Trophoblast cell (in vitro differentiated cells and primary cell): ENCODE measurements around the gene BMERB1.

Experiments used
- DNase-seq, 2 donors: peaks; one replicate each; pipeline ENCODE4 v3.0.0-alpha.2; 2016
- H2AFZ ChIP-seq: 2 replicates; pipeline ENCODE4 v1.6.1; 2013; ENCODE audit warnings: low read length, moderate library complexity, mild to moderate bottlenecking; ENCODE audit not compliant: insufficient read depth, poor library complexity
- H2AK5ac ChIP-seq: 2 replicates; pipeline ENCODE4 v1.6.1; 2013; ENCODE audit warnings: mild to moderate bottlenecking, low read length
- H2BK120ac ChIP-seq: 2 replicates; pipeline ENCODE4 v1.6.1; 2013; ENCODE audit warnings: low read length, mild to moderate bottlenecking, moderate library complexity; ENCODE audit not compliant: insufficient read depth, poor library complexity
- H2BK12ac ChIP-seq: 2 replicates; pipeline ENCODE4 v1.6.1; 2013; ENCODE audit warnings: mild to moderate bottlenecking, low read length, moderate library complexity
- H2BK5ac ChIP-seq: 2 replicates; pipeline ENCODE4 v1.6.1; 2013; ENCODE audit warnings: low read length, low read depth, moderate library complexity, mild to moderate bottlenecking; ENCODE audit not compliant: poor library complexity
- H3K14ac ChIP-seq: 2 replicates; pipeline ENCODE4 v1.6.1; 2013; ENCODE audit warnings: mild to moderate bottlenecking, low read length
- H3K18ac ChIP-seq: 2 replicates; pipeline ENCODE4 v1.6.1; 2013; ENCODE audit warnings: mild to moderate bottlenecking, low read length
- H3K23ac ChIP-seq: 2 replicates; pipeline ENCODE4 v1.6.1; 2013; ENCODE audit warnings: low read length
- H3K27ac ChIP-seq: 2 replicates; pipeline ENCODE4 v1.5.1; 2013; ENCODE audit warnings: low read depth, mild to moderate bottlenecking, inconsistent platforms, low read length, moderate library complexity
- H3K27me3 ChIP-seq: 2 replicates; pipeline ENCODE4 v1.6.1; 2013; ENCODE audit warnings: inconsistent platforms, mild to moderate bottlenecking, low read length, moderate library complexity; ENCODE audit not compliant: insufficient read depth
- H3K36me3 ChIP-seq, 2 experiments: 1 replicate in 1 of 2; 2 replicates in 1 of 2; pipeline ENCODE4 v1.6.1; 2013; ENCODE audit warnings: low read length in 2 of 2, mild to moderate bottlenecking in 2 of 2, moderate library complexity in 1 of 2; ENCODE audit not compliant: insufficient read depth in 2 of 2, control insufficient read depth in 1 of 2
- H3K4ac ChIP-seq: 2 replicates; pipeline ENCODE4 v1.6.1; 2013; ENCODE audit warnings: low read depth, mild to moderate bottlenecking, low read length, moderate library complexity
- H3K4me1 ChIP-seq, 2 experiments: 1 replicate in 1 of 2; 2 replicates in 1 of 2; pipeline ENCODE4 v1.6.1; 2013; ENCODE audit warnings: low read length in 2 of 2, mild to moderate bottlenecking in 2 of 2, moderate library complexity in 1 of 2; ENCODE audit not compliant: insufficient read depth in 2 of 2, control insufficient read depth in 1 of 2
- H3K4me2 ChIP-seq: 2 replicates; pipeline ENCODE4 v1.6.1; 2013; ENCODE audit warnings: inconsistent platforms, mild to moderate bottlenecking, low read length, moderate library complexity
- H3K4me3 ChIP-seq: 2 replicates; pipeline ENCODE4 v1.5.1; 2013; ENCODE audit warnings: mild to moderate bottlenecking, low read depth, low read length, inconsistent platforms
- H3K79me1 ChIP-seq: one replicate; pipeline ENCODE4 v1.6.1; 2013; ENCODE audit warnings: low read length
- H3K79me2 ChIP-seq: 2 replicates; pipeline ENCODE4 v1.6.1; 2013; ENCODE audit warnings: low read length, mild to moderate bottlenecking; ENCODE audit not compliant: control insufficient read depth, insufficient read depth, poor library complexity
- H3K9ac ChIP-seq: 2 replicates; pipeline ENCODE4 v1.6.1; 2013; ENCODE audit warnings: mild to moderate bottlenecking, low read length
- H3K9me3 ChIP-seq: 2 replicates; pipeline ENCODE4 v1.6.1; 2013; ENCODE audit warnings: low read depth, mild to moderate bottlenecking, control low read depth, inconsistent platforms, low read length; ENCODE audit not compliant: insufficient read depth
- H4K12ac ChIP-seq: 2 replicates; pipeline ENCODE4 v1.6.1; 2013; ENCODE audit warnings: low read depth, mild to moderate bottlenecking, low read length, moderate library complexity
- H4K8ac ChIP-seq: 2 replicates; pipeline ENCODE4 v1.6.1; 2013; ENCODE audit warnings: low read depth, mild to moderate bottlenecking, low read length, moderate library complexity
- H4K91ac ChIP-seq: one replicate; pipeline ENCODE4 v1.6.1; 2013; ENCODE audit warnings: low read depth, mild to moderate bottlenecking, low read length, moderate library complexity
- WGBS: extraction: QIAGEN DNeasy Blood & Tissue Kit; methylation state at CpG from one replicate; pipeline ENCODE4 v1.1.7; 2013; ENCODE audit warnings: missing lambda C conversion rate; ENCODE audit not compliant: insufficient read length, insufficient coverage; ENCODE audit errors: extremely low coverage; 5-methylcytosine and 5-hydroxymethylcytosine counted together

Gene BMERB1

GRCh38 chr16:15457400-15457799 lies 23.0 kb downstream of the BMERB1 start:
- H3K36me3 ChIP-seq: no peaks in the 10 kb centered on the region
- WGBS: no CpG with 5 or more reads among the region's 3 CpGs
- H3K9me3 ChIP-seq: no peaks in the 10 kb centered on the region
- no peak overlapping the region for H3K18ac ChIP-seq
- H4K12ac ChIP-seq: no peak overlapping the region
- no peak overlapping the region for H3K27ac ChIP-seq
- H3K14ac ChIP-seq: no peak overlapping the region
- no peak overlapping the region for H3K23ac ChIP-seq
- no peak overlapping the region for H4K8ac ChIP-seq
- no peak overlapping the region for H2BK120ac ChIP-seq
- no peak overlapping the region for H2AFZ ChIP-seq
- H3K4me3 ChIP-seq: no peak overlapping the region
- no peaks in the 10 kb centered on the region for H3K4me1 ChIP-seq
- H4K91ac ChIP-seq: no peak overlapping the region
- no peaks in the 10 kb centered on the region for H3K79me2 ChIP-seq
- DNase-seq: no peak
- H3K4me2 ChIP-seq: no peak overlapping the region
- no peaks in the 10 kb centered on the region for H3K79me1 ChIP-seq
- no peak overlapping the region for H3K4ac ChIP-seq
- no peak overlapping the region for H2AK5ac ChIP-seq
- no peak overlapping the region for H2BK5ac ChIP-seq
- no peak overlapping the region for H2BK12ac ChIP-seq
- no peaks in the 10 kb centered on the region for H3K27me3 ChIP-seq
- no peak overlapping the region for H3K9ac ChIP-seq

- no peak overlapping the region for H4K8ac ChIP-seq
- H4K12ac ChIP-seq: no peak overlapping the region
- H3K4me1 ChIP-seq: no peaks in the 10 kb centered on the region
- H3K9ac ChIP-seq: no peak overlapping the region
- H3K27ac ChIP-seq: no peak overlapping the region
- no peak overlapping the region for H3K4me2 ChIP-seq
- no peak overlapping the region for H3K14ac ChIP-seq
- H3K79me2 ChIP-seq: no peaks in the 10 kb centered on the region
- H2BK5ac ChIP-seq: no peak overlapping the region
- no peak overlapping the region for H4K91ac ChIP-seq
- H3K18ac ChIP-seq: no peak overlapping the region
- no peak overlapping the region for H2BK120ac ChIP-seq
- H3K4ac ChIP-seq: no peak overlapping the region
- no peak overlapping the region for H2AFZ ChIP-seq
- no peak overlapping the region for H3K4me3 ChIP-seq
- no peaks in the 10 kb centered on the region for H3K27me3 ChIP-seq
- no peaks in the 10 kb centered on the region for H3K79me1 ChIP-seq
- no peak for DNase-seq
- no peaks in the 10 kb centered on the region for H3K36me3 ChIP-seq
- no peaks in the 10 kb centered on the region for H3K9me3 ChIP-seq
- H2AK5ac ChIP-seq: no peak overlapping the region
- no CpG with 5 or more reads among the region's 4 CpGs for WGBS
- H3K23ac ChIP-seq: no peak overlapping the region
- H2BK12ac ChIP-seq: no peak overlapping the region
Measured at GRCh38 chr16:15457958-15458357, 23.6 kb downstream of the BMERB1 start.

GRCh38 chr16:15459791-15460190 lies 25.4 kb downstream of the BMERB1 start:
- H3K4me3 ChIP-seq: no peak overlapping the region
- no peak overlapping the region for H3K14ac ChIP-seq
- H2AFZ ChIP-seq: no peak overlapping the region
- no peaks in the 10 kb centered on the region for H3K27me3 ChIP-seq
- H3K4me2 ChIP-seq: no peak overlapping the region
- no peaks in the 10 kb centered on the region for H3K36me3 ChIP-seq
- H4K12ac ChIP-seq: no peak overlapping the region
- H2BK12ac ChIP-seq: no peak overlapping the region
- no peak overlapping the region for H4K8ac ChIP-seq
- H3K79me2 ChIP-seq: no peaks in the 10 kb centered on the region
- no peak overlapping the region for H2AK5ac ChIP-seq
- H3K4ac ChIP-seq: no peak overlapping the region
- H3K18ac ChIP-seq: no peak overlapping the region
- no peak overlapping the region for H3K23ac ChIP-seq
- no peaks in the 10 kb centered on the region for H3K9me3 ChIP-seq
- no CpG with 5 or more reads among the region's 1 CpG for WGBS
- H4K91ac ChIP-seq: no peak overlapping the region
- no peak overlapping the region for H3K27ac ChIP-seq
- H2BK120ac ChIP-seq: no peak overlapping the region
- no peak overlapping the region for H3K9ac ChIP-seq
- no peaks in the 10 kb centered on the region for H3K79me1 ChIP-seq
- H2BK5ac ChIP-seq: no peak overlapping the region
- no peaks in the 10 kb centered on the region for H3K4me1 ChIP-seq
- no peak for DNase-seq

- Histone ChIP-seq H4K12ac (no peak overlapping the region), H3K27me3 (no peaks in the 10 kb centered on the region), H3K23ac (no peak overlapping the region), H2AK5ac (no peak overlapping the region), H2AFZ (no peak overlapping the region), H3K79me2 (no peaks in the 10 kb centered on the region), H2BK12ac (no peak overlapping the region), H3K4me2 (no peak overlapping the region), H4K91ac (no peak overlapping the region), H3K14ac (no peak overlapping the region), H3K4ac (no peak overlapping the region), H3K4me3 (no peak overlapping the region), H3K9me3 (no peaks in the 10 kb centered on the region), H3K36me3 (no peaks in the 10 kb centered on the region), H4K8ac (no peak overlapping the region), H3K18ac (no peak overlapping the region), H2BK5ac (no peak overlapping the region), H3K79me1 (no peaks in the 10 kb centered on the region), H3K4me1 (no peaks in the 10 kb centered on the region), H3K9ac (no peak overlapping the region), H3K27ac (no peak overlapping the region), H2BK120ac (no peak overlapping the region)
- no peak for DNase-seq
- no CpG with 5 or more reads among the region's 3 CpGs for WGBS
Measured at GRCh38 chr16:15460601-15461000, 26.2 kb downstream of the BMERB1 start.
